ENCODE data around the gene NIP7. TPM values are rescaled to one million over a fixed set of nuclear protein-coding genes. Genes with fewer than 3 reads are reported as not detected.

The NIP7 gene
- total and polyA plus RNA-seq, 9 of the 15 experiments (the other 6 are each of a cell fraction or from before 2014, with no cell fraction given) = 28.9 to 85.5 (median 72.5) TPM

- peaks cover 0 to 2% of the 10 kb centered on the region in 2 experiments; a peak in 1 of 5 replicates for H3K4me1 ChIP-seq (replicated peaks in 1 of 2; ENCODE audit: control insufficient read depth in 2 of 2, insufficient read depth in 2 of 2, low read length in 2 of 2)
- H4K20me1 ChIP-seq (replicated peaks; ENCODE audit: control insufficient read depth, insufficient read depth, low read length) = no peaks in the 10 kb centered on the region
- no peak overlapping the region for H3K4me3 ChIP-seq
- ATAC-seq (no peak), DNase-seq (ENCODE audit: extremely low read depth in 1 of 4, low spot score in 3 of 4) (no peak), FAIRE-seq (no peak)
- H3K9me3 ChIP-seq (replicated peaks; ENCODE audit: control insufficient read depth, insufficient read depth, low read depth, low read length) = no peaks in the 10 kb centered on the region
- CTCF ChIA-PET (ENCODE audit: low intra/inter-chr PET ratio) = no interaction called here
- H3K9ac ChIP-seq (ENCODE audit: insufficient read depth in 1 of 2, low read depth in 2 of 2, low read length in 2 of 2) = no peak overlapping the region
- BruUV-seq (replicated peaks) = no TSS peak
- no peak overlapping the region for H3K4me2 ChIP-seq (ENCODE audit: insufficient read depth, low read length)
- no peak overlapping the region for H2AFZ ChIP-seq (ENCODE audit: low read depth, low read length)
- intact Hi-C loops (cut with micrococcal nuclease) = no loop called here
- in situ Hi-C loops (cut with MboI) = no loop called here
- POLR2A ChIA-PET = no interaction called here
- H3K36me3 ChIP-seq (ENCODE audit: control insufficient read depth, insufficient read depth, low read length) = no peaks in the 10 kb centered on the region
- no peaks in the 10 kb centered on the region for H3K27me3 ChIP-seq (ENCODE audit: control insufficient read depth in 2 of 2, insufficient read depth in 2 of 2, low read length in 2 of 2)
- H3K79me2 ChIP-seq (ENCODE audit: control insufficient read depth, insufficient read depth, low read length) = no peaks in the 10 kb centered on the region
- WGBS (ENCODE audit: insufficient coverage, low coverage, missing lambda C conversion rate) = 37% methylated on average over 3 of the region's 3 CpGs
- H3K27ac ChIP-seq (ENCODE audit: extremely low read depth, low read depth, low read length) = no peak overlapping the region
- no peaks in the 10 kb centered on the region for H3K9me1 ChIP-seq (ENCODE audit: control insufficient read depth, insufficient read depth, low read length)
- TF ChIP-seq HDAC8 (tag; IDR thresholded peaks at IDR 0.05) (no peak), TARDBP (IDR thresholded peaks at IDR 0.05) (no peak), ZFPM2 (CRISPR knock-in tag; IDR thresholded peaks at IDR 0.05) (no peak), USF2 (CRISPR knock-in tag; IDR thresholded peaks at IDR 0.05) (no peak), ZNF124 (CRISPR knock-in tag; IDR thresholded peaks at IDR 0.05) (no peak), PTRF (tag; IDR thresholded peaks at IDR 0.05) (no peak), POLR2H (tag; IDR thresholded peaks at IDR 0.05; ENCODE audit: low read depth) (no peak), ZNF408 (CRISPR knock-in tag; IDR thresholded peaks at IDR 0.05; ENCODE audit: low read depth) (no peak), HOXB6 (CRISPR knock-in tag; IDR thresholded peaks at IDR 0.05; ENCODE audit: borderline replicate concordance) (no peak), MED1 (CRISPR knock-in tag; IDR thresholded peaks at IDR 0.05; ENCODE audit: borderline replicate concordance) (no peak), JUN (IDR thresholded peaks at IDR 0.05; ENCODE audit: borderline replicate concordance, low read depth, low read length) (no peak), JUN (CRISPR knock-in tag; IDR thresholded peaks at IDR 0.05; ENCODE audit: borderline replicate concordance) (no peak), ZNF316 (IDR thresholded peaks at IDR 0.05) (no peak), DLX4 (CRISPR knock-in tag; IDR thresholded peaks at IDR 0.05) (no peak)
Measured at GRCh38 chr16:69293401-69293800, 46.2 kb upstream of the NIP7 start.

All from K562 (cell line).